Amniotic epithelial cell (primary cell): ENCODE results near the gene UBFD1.
"Not testable (repeated sequence)": the region's sequence is repeated elsewhere in the genome, so short reads cannot be mapped to it uniquely, and the experiment has no call there.

Experiments used
- DNase-seq: peaks from one replicate; pipeline ENCODE4 v3.0.0-alpha.2; 2010; ENCODE audit warnings: low read depth

Gene UBFD1

GRCh38 chr16:23567602-23568001 is 10.1 kb downstream of the UBFD1 start:
- DNase-seq: no peak

GRCh38 chr16:23570992-23571632 is 13.6 kb downstream of the UBFD1 start:
- no peak for DNase-seq

DNA sequence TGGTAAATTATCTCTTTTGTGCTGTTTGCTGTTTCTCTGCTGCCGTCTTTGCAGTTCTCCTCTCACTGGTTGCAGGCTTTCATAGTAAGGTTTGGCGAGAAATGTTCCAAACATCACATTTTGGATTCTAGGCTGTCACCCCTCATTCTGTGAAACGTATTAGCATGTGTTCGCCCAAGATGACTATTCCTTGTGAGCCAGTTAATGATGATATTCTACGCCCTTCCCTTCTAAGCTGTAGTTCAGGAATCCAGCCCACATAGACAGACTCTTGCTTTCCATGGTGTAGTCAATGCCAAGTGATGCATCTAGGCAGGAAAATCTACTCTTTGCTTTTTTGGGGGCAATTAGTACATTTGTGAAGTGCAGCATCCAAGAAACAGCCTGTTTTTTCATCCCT is 14.4 kb downstream of the UBFD1 start:
- DNase-seq: no peak

- no peak for DNase-seq
These were observed 14.9 kb downstream of the UBFD1 start for GRCh38 chr16:23572394-23572793.

DNA sequence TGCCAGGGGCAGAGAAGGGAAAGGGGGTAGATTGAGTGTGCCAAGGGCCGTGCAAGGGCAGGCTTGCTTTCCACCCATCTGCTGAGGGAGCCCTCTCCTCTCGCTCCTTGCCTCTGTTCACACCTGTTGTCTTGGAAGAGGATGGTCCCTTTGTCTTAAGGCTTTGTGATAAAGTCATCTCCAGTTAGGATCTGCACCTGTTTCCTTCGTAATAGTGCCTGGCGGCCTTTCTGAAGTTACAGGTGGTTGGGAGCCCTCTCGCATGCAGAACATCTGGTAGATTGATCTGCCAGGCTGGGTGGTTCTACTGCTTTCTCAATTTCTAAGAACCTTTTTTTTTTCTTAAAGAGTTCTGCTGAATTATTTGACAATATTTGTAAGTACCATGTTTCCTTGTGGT is 16.3 kb downstream of the UBFD1 start:
- no peak for DNase-seq

GRCh38 chr16:23575834-23576233 is 18.3 kb downstream of the UBFD1 start:
- no peak for DNase-seq

DNA sequence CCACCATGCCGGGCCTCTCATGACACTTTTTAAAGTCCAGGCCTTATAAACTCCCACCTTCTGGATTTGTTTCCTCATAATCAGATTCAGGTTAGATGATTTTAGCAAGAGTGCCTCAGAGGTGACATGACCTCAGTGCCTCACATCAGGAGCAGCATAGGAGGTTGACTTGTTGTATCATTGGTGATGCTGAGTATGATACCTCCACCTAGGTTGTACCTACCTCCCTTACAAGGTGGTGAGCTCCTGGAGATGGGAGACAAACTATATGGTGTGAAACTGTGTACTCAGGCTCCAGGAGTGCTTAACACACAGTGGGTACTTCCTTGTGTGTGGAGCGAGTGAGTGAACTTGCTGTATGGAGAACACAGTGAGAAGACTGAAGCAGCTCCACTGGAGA is 20.0 kb downstream of the UBFD1 start:
- no peak for DNase-seq

DNA sequence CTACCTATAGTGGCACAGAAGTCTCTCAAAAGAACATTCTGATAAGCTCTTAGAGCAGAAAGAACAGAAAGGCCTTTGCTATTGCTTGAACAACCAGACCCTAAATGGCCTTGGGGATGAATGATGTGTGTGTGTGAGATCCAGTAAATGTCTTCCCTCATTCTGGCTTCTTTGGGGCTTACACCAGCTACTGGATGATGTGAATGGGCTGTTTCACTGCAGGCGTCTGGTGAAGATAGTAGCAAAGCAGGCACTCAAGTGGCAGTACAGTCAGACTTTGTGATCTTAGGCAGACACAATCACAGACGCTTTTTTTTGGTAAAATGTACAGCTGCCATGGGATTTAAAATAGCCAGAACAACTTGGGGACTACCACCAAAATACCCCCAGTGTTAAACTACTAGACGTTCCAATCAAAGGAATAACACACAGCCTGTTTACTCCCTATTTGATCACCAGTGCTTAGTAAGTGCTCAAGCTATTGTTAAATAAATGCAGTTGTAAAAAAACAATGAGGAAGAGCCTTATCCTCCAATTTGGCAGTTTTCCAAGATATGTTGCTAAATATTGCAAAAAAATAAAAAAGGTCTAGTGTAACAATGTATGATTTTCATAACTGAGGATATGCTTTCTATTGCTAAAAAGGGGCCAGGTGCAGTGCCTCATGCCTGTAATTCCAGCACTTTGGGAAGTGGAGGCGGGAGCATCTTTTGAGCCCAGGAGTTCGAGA is 20.7 kb downstream of the UBFD1 start:
- DNase-seq: peak; percentile 65

DNA sequence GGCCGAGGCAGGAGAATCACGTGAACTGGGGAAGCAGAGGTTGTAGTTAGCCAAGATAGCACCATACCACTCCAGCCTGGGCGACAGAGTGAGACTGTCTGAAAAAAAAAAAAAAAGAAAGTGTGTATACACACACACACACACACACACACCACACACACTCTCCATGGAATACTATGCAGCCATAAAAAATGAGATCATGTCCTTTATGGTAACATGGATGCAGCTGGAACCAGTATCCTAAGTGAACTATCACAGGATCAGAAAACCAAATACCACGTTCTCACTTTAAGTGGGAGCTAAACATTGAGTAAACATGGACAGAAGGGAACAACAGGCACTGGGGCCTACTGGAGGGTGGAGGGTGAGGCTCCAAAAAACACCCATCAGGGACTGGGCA is 21.8 kb downstream of the UBFD1 start:
- DNase-seq: no peak

GRCh38 chr16:23580391-23580790 is 22.9 kb downstream of the UBFD1 start:
- no peak for DNase-seq

GRCh38 chr16:23581764-23582163 is 24.2 kb downstream of the UBFD1 start:
- no peak for DNase-seq

- DNase-seq: not testable (repeated sequence)
These were observed 25.7 kb downstream of the UBFD1 start for GRCh38 chr16:23583271-23583670.

DNA sequence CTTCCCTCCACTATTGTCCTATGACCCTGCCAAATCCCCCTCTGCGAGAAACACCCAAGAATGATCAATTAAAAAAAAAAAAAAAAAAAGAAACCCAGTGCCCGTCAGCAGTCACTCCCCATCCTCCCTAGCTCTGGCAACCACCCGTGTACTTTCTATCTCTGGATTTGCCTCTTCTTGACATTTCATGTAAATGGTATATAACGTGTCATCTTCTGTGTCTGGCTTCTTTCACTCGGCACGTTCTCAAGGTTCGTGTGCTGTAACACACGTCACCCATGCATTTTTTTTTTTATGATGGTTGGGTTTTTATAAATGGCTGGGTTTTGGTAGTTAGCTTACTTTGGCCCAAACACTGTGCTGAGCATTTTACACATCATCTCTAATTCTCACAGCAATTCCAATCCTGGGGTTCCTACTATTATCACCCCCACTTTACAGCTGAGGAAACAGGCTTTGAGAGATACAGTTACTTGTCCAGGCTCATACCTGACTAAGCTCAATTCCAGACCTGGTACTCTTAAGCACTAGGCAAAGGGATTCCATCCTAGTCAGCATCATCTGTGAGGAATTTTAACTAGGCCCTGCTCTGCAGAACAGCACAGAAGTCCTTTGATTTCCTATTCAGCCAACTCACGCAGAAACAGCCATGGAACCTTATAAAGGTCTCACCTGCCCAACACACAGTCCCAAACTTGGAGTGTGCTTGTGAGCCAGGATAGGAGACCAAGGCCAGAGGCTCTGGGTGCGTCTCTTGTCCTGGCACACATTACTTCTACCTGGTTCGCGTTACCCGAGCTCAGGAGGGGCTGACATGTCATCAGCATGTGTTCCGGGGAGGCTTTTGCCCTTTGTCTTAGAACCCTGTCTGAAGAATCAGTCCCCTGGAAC is 26.9 kb downstream of the UBFD1 start:
- DNase-seq: peak; percentile 81

- DNase-seq: peak; percentile 93
These were observed 30.2 kb downstream of the UBFD1 start for GRCh38 chr16:23587726-23588125.

- no peak for DNase-seq
These were observed 32.7 kb downstream of the UBFD1 start for GRCh38 chr16:23590181-23590580.

DNA sequence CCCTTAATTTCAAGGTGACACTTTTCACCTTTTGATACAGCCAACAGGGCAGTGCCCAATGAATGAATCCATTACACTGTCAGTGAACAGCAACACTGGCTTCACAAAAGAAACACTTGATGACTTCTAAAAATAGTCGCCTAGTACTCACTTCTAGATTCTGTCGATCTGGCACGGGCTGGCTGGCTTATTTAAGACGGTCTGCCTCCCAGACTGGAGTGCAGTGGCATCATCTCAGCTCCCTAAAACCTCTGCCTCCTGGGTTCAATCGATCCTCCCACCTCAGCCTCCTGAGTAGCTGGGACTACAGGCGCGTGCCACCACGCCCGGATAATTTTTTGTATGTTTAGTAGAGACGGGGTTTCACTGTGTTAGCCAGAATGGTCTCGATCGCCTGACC is 36.7 kb downstream of the UBFD1 start:
- DNase-seq: no peak

DNA sequence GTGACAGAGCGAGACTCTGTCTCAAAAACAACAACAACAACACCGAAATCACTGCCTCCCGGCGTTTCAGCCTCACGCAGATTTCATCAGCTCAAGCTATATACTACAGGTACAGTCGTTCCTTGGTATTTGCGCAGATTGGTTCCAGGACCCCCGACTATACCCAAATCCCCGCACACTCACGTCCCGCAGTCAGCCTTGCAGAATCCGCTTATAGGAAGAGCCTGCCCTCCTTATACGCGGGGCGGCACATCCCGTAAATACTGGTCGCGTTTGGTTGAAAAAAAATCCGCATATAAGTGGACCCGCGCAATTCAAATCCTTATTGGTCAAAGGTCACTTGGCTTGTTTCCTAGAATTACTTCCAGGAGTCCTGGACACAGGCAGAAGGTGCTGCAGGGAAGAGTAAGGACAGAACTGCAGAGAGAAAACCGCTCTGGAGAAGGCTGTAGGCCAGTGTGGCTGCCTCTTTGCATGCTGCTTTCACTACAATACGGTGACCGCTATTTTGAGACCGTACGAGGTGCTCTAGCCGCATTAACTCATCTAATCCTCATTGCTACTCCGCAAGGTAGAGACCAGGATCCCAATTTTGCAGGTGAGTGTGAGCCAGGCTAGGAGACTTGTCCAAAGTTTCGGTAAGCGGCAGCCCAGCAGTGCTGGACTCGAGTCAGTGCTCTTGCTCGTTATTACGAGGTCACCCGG is 37.9 kb downstream of the UBFD1 start:
- peak; percentile 8 for DNase-seq

DNA sequence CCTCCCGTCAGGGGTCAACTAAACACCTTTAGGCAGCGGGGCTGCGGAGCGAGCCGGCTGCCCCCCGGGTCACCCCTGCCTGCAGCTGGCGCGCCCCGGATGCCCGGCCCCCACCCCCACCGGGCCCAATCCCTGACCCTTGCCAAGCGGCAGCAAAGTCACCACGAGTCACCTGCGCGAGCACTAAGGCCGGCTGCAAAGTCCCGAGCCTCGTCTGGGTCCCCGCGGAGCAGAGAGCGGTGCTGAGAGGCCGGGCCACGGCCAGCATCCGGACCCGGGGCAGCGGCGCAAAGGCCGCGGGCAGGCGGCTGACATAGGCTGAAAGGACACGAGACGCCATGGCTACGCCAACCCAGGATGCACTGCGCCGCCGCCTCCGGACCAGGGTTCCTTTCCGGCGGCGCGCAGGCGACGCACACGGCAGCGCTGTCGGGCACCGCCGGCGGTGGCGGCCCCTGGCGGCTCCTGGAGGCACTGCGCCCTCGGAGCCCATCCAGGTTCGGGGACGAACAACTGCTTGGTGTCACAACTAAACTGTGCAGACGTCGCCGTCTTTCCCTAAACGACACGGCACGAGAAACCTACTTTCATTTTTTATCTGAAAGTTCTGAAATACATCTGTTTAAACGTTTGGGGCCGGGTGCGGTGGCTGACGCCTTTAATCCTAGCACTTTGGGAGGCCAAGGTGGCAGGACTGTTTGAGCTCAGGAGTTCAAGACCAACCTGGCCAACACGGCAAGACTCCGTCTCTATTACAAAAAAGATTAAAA is 38.6 kb downstream of the UBFD1 start, which contains the start of gene NDUFAB1:
NDUFAB1 (minus strand) TSS at position 366 of the 770 bp plus-strand sequence; CDS start at position 340, 26 bp downstream.
- DNase-seq: peak; percentile 78

GRCh38 chr16:23597003-23597756 is 39.7 kb downstream of the UBFD1 start:
- DNase-seq: peak; percentile 84

DNA sequence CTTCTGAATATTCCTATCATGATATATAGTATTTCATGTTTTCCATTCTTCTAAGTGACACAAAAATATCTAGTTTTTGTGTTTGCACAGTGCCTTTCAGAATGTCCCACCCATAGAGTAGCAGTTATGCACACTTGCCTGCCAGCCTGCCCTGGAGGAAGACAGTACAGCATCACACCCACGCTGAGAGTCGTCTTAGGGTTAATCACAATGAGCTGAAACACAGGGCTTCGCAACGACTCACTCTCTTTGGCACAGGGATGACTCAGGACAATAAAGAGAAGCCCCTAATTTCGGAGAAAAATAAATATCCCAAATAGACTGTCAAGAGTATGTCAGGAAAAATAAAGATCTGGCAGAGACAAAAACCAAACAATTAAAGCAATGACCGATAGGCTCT is 50.2 kb downstream of the UBFD1 start:
- DNase-seq: no peak

GRCh38 chr16:23608194-23608593 is 50.7 kb downstream of the UBFD1 start:
- DNase-seq: peak; percentile 55
